K562 (cell line): ENCODE results near the gene KLC1. TPM values are rescaled to one million over a fixed set of nuclear protein-coding genes. Genes with fewer than 3 reads are reported as not detected.

Experiments used
- ATAC-seq: fragments of 200-7000 bp; cut with Tn5 transposase; 3 replicates; pipeline ENCODE4 v1.9.1; 2020; ENCODE audit warnings: moderate library complexity
- BruUV-seq: library from RNA; stranded (reverse); fragments of 400-500 nt; replicated peaks from 2 replicates; lab custom pipeline; 2021; lab: Mats Ljungman, UMichigan
- CTCF ChIA-PET: fragments of 300-600 bp; formaldehyde crosslinking; extraction: SDS; loops from one replicate; lab custom pipeline; 2021; ENCODE audit warnings: low intra/inter-chr PET ratio; lab: Yijun Ruan, JAX
- POLR2A ChIA-PET: fragments of 300-600, 350-650 bp; sonication (Branson Sonifier 250); formaldehyde crosslinking; extraction: SDS; loops from one replicate; lab custom pipeline; 2021; ENCODE audit warnings: antibody characterized with exemption, inconsistent platforms; lab: Yijun Ruan, JAX
- DNase-seq, 4 experiments: peaks; one replicate each; pipeline versions ENCODE4 v3.0.0 to v3.0.0-alpha.2; 2011 to 2018; ENCODE audit warnings: low spot score in 3 of 4, mixed read lengths in 3 of 4; ENCODE audit errors: extremely low read depth in 1 of 4
- FAIRE-seq: peaks from 2 replicates; lab custom pipeline; 2011; peaks lifted over from hg19 to GRCh38; lab: Jason Lieb, UNC
- H2AFZ ChIP-seq: 2 replicates; pipeline ENCODE4 v1.6.0; 2011; ENCODE audit warnings: low read depth, low read length, control low read depth, inconsistent platforms
- H3K27ac ChIP-seq: fragments of 200-600 bp; 3 replicates; pipeline ENCODE4 v1.8.0; 2011; ENCODE audit warnings: low read depth, mild to moderate bottlenecking, control low read depth, inconsistent platforms, low read length, moderate library complexity, mixed read lengths; ENCODE audit errors: extremely low read depth
- H3K27me3 ChIP-seq, 2 experiments: fragments of 300-600 bp in 1 of 2; 2 replicates in 1 of 2; 3 replicates in 1 of 2; pipeline versions ENCODE4 v1.6.0 to v1.8.0; 2011; ENCODE audit warnings: inconsistent platforms in 2 of 2, low read length in 2 of 2, mild to moderate bottlenecking in 1 of 2, mixed read lengths in 1 of 2, moderate library complexity in 1 of 2; ENCODE audit not compliant: control insufficient read depth in 2 of 2, insufficient read depth in 2 of 2
- H3K36me3 ChIP-seq: fragments of 300-600 bp; 3 replicates; pipeline ENCODE4 v1.8.0; 2011; ENCODE audit warnings: mild to moderate bottlenecking, low read length, inconsistent platforms; ENCODE audit not compliant: control insufficient read depth, insufficient read depth
- H3K4me1 ChIP-seq, 2 experiments: fragments of 200-600 bp in 1 of 2; replicated peaks in 1 of 2; 2 replicates in 1 of 2; 3 replicates in 1 of 2; pipeline versions ENCODE4 v1.5.1 to v1.8.0; 2011; ENCODE audit warnings: inconsistent platforms in 2 of 2, low read length in 2 of 2, mild to moderate bottlenecking in 1 of 2, mixed read lengths in 1 of 2, moderate library complexity in 1 of 2; ENCODE audit not compliant: control insufficient read depth in 2 of 2, insufficient read depth in 2 of 2
- H3K4me2 ChIP-seq: 2 replicates; pipeline ENCODE4 v1.6.1; 2011; ENCODE audit warnings: low read length, control low read depth, inconsistent platforms, mixed read lengths; ENCODE audit not compliant: insufficient read depth
- H3K4me3 ChIP-seq: fragments of 200-600 bp; sonication (generic), shearing (Covaris generic); 2 replicates; pipeline ENCODE4 v1.5.1; 2016; ENCODE audit warnings: control low read depth, inconsistent platforms
- H3K79me2 ChIP-seq: fragments of 200-600 bp; 3 replicates; pipeline ENCODE4 v1.8.0; 2011; ENCODE audit warnings: low read length, inconsistent platforms; ENCODE audit not compliant: control insufficient read depth, insufficient read depth
- H3K9ac ChIP-seq, 2 experiments: 2 replicates each; pipeline versions ENCODE4 v1.6.0 to v1.6.1; 2011; ENCODE audit warnings: low read depth in 2 of 2, low read length in 2 of 2, control low read depth in 1 of 2, inconsistent platforms in 1 of 2, mild to moderate bottlenecking in 1 of 2, mixed read lengths in 1 of 2; ENCODE audit not compliant: insufficient read depth in 1 of 2
- H3K9me1 ChIP-seq: one replicate; pipeline ENCODE4 v1.6.0; 2011; ENCODE audit warnings: inconsistent platforms, mild to moderate bottlenecking, low read length, moderate library complexity; ENCODE audit not compliant: control insufficient read depth, insufficient read depth
- H3K9me3 ChIP-seq: replicated peaks from 2 replicates; pipeline ENCODE4 v1.5.1; 2011; ENCODE audit warnings: low read depth, low read length, inconsistent platforms; ENCODE audit not compliant: control insufficient read depth, insufficient read depth
- H4K20me1 ChIP-seq: replicated peaks from 2 replicates; pipeline ENCODE4 v1.6.1; 2011; ENCODE audit warnings: low read length, inconsistent platforms, mixed read lengths; ENCODE audit not compliant: control insufficient read depth, insufficient read depth
- CHD4 ChIP-seq: fragments of 200-600 bp; sonication (generic); IDR thresholded peaks from 3 replicates; pipeline ENCODE4 v1.6.1; 2012; ENCODE audit warnings: low read depth, mild to moderate bottlenecking, mixed read lengths, low read length, inconsistent platforms; ENCODE audit not compliant: insufficient read depth, insufficient replicate concordance, poor library complexity, severe bottlenecking
- ILF3 ChIP-seq: fragments of 450-650 bp; IDR thresholded peaks from 2 replicates; pipeline ENCODE4 v1.6.1; 2018; ENCODE audit warnings: antibody characterized with exemption, mild to moderate bottlenecking, moderate library complexity, borderline replicate concordance
- IRF9 ChIP-seq: fragments of 450-650 bp; IDR thresholded peaks from 2 replicates; pipeline ENCODE4 v1.6.1; 2016; ENCODE audit warnings: missing biosample characterization, missing genetic modification characterization
- POLR2G ChIP-seq: fragments of 200-400 bp; formaldehyde crosslinking; IDR thresholded peaks from 2 replicates; pipeline ENCODE4 v1.6.1; 2017; ENCODE audit warnings: low read depth, mild to moderate bottlenecking, antibody characterized with exemption, low read length, moderate library complexity
- TOE1 ChIP-seq, 2 experiments: fragments of 450-650 bp in 1 of 2; sonication (generic) in 1 of 2; formaldehyde crosslinking in 1 of 2; IDR thresholded peaks; 2 replicates each; pipeline versions ENCODE4 v1.7.1 to v1.8.0; 2016 to 2022; ENCODE audit warnings: borderline replicate concordance in 2 of 2, mild to moderate bottlenecking in 2 of 2, antibody characterized with exemption in 1 of 2, inconsistent platforms in 1 of 2, low read depth in 1 of 2, missing genetic modification reagents in 1 of 2, moderate library complexity in 1 of 2
- ZSCAN29 ChIP-seq: fragments of 450-650 bp; IDR thresholded peaks from 2 replicates; pipeline ENCODE4 v1.6.1; 2017
- WGBS: fragments of 100-300 bp; shearing (Covaris generic); methylation state at CpG from one replicate; pipeline ENCODE4 v1.1.6; 2016; ENCODE audit warnings: low coverage, mixed read lengths; ENCODE audit not compliant: insufficient coverage; ENCODE audit errors: missing lambda C conversion rate; 5-methylcytosine and 5-hydroxymethylcytosine counted together
- in situ Hi-C: fragments of 300-500 bp; cut with MboI; formaldehyde crosslinking; loops from 4 replicates; pipeline ENCODE4 v1.15.0; 2018; ENCODE audit warnings: inconsistent platforms, mixed read lengths
- intact Hi-C: fragments of 100-400 bp; cut with micrococcal nuclease; formaldehyde crosslinking; loops from 2 replicates; pipeline ENCODE4 v1.14.2; 2022
- polyA plus RNA-seq, 8 experiments: library from polyadenylated mRNA; depleted of rRNA in 4 of 8; stranded (reverse) in 5 of 8; unstranded in 3 of 8; fragments of >200 nt; fragmentation: Nextera tagmentation in 2 of 8; fragmentation: Illumina TruSeq in 1 of 8; extraction: Ambion mirVana in 2 of 8; extraction: Trizol in 1 of 8; gene quantifications; 2 replicates each; pipeline versions ENCODE4 v1.2.1 to v1.2.3, GENCODE V29; 2011 to 2014; ENCODE audit warnings: inconsistent platforms in 1 of 8, missing spikeins in 1 of 8
- total RNA-seq, 7 experiments: library from RNA; depleted of rRNA in 6 of 7; stranded (reverse); fragments of >200 nt in 6 of 7; fragmentation: Illumina TruSeq in 2 of 7; extraction: Trizol in 2 of 7; gene quantifications; 2 replicates each; pipeline versions ENCODE4 v1.2.1 to v1.2.3, GENCODE V29; 2011 to 2021; ENCODE audit warnings: low replicate concordance in 1 of 7
- TF ChIP-seq, protein P1 (sequence below), 2 experiments: IDR thresholded peaks; 2 replicates each; pipeline ENCODE4 v1.6.1; 2012; ENCODE audit warnings: improper control_type of control experiment in 2 of 2, low read depth in 2 of 2, low read length in 2 of 2, borderline replicate concordance in 1 of 2
- TF ChIP-seq, protein P2 (sequence below): fragments of 250-450 bp; sonication (Bioruptor Pico); IDR thresholded peaks from 2 replicates; pipeline ENCODE4 v1.8.0; 2022; ENCODE audit warnings: moderate library complexity, mild to moderate bottlenecking, inconsistent platforms

The KLC1 gene
- total and polyA plus RNA-seq, 9 of the 15 experiments (the other 6 are each of a cell fraction or from before 2014, with no cell fraction given), result 4.9 to 134 (median 54.8) TPM

GRCh38 chr14:103675957-103676356 lies 46.9 kb downstream of the KLC1 start:
- H4K20me1 ChIP-seq, result no peaks in the 10 kb centered on the region
- peaks cover 83% of the 10 kb centered on the region for H3K36me3 ChIP-seq
- no peaks in the 10 kb centered on the region for H3K79me2 ChIP-seq
- CTCF ChIA-PET, result no interaction called here
- TF ChIP-seq CHD4 (no peak), IRF9 (no peak), ILF3 (no peak), TOE1 (IDR thresholded peaks at IDR 0.05; ENCODE audit: borderline replicate concordance) (no peak), TOE1 (CRISPR knock-in tag; IDR thresholded peaks at IDR 0.05; ENCODE audit: borderline replicate concordance, low read depth) (no peak), POLR2G (0 out of 2 replicates have a peak, but pooled peaks have one; percentile 15), ZSCAN29 (no peak)
- TF ChIP-seq, protein P1, sequence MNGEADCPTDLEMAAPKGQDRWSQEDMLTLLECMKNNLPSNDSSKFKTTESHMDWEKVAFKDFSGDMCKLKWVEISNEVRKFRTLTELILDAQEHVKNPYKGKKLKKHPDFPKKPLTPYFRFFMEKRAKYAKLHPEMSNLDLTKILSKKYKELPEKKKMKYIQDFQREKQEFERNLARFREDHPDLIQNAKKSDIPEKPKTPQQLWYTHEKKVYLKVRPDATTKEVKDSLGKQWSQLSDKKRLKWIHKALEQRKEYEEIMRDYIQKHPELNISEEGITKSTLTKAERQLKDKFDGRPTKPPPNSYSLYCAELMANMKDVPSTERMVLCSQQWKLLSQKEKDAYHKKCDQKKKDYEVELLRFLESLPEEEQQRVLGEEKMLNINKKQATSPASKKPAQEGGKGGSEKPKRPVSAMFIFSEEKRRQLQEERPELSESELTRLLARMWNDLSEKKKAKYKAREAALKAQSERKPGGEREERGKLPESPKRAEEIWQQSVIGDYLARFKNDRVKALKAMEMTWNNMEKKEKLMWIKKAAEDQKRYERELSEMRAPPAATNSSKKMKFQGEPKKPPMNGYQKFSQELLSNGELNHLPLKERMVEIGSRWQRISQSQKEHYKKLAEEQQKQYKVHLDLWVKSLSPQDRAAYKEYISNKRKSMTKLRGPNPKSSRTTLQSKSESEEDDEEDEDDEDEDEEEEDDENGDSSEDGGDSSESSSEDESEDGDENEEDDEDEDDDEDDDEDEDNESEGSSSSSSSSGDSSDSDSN (IDR thresholded peaks at IDR 0.05; ENCODE audit: borderline replicate concordance in 1 of 2, low read depth in 2 of 2, low read length in 2 of 2), result no peak
- TF ChIP-seq, protein P2, sequence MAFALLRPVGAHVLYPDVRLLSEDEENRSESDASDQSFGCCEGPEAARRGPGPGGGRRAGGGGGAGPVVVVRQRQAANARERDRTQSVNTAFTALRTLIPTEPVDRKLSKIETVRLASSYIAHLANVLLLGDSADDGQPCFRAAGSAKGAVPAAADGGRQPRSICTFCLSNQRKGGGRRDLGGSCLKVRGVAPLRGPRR (CRISPR knock-in tag), result no peak
- H3K27me3 ChIP-seq, result no peaks in the 10 kb centered on the region
- ATAC-seq (no peak), DNase-seq (no peak), FAIRE-seq (no peak)
- intact Hi-C loops (no loop called here), in situ Hi-C loops (loop anchor here (10.0 kb wide), 1 partner anchor 101 kb away; no protein-coding TSS in a partner anchor)
- H3K4me3 ChIP-seq, result no peak overlapping the region
- no peaks in the 10 kb centered on the region for H3K9me3 ChIP-seq
- no peak overlapping the region for H3K9ac ChIP-seq
- H2AFZ ChIP-seq, result no peak overlapping the region
- POLR2A ChIA-PET, result no interaction called here
- BruUV-seq, result no TSS peak
- H3K27ac ChIP-seq, result no peak overlapping the region
- H3K4me2 ChIP-seq, result no peak overlapping the region
- WGBS, result 94% methylated on average over 7 of the region's 8 CpGs
- no peaks in the 10 kb centered on the region for H3K9me1 ChIP-seq
- no peaks in the 10 kb centered on the region for H3K4me1 ChIP-seq
